K562 (cell line): ENCODE results near the gene ZNF529. TPM values are rescaled to one million over a fixed set of nuclear protein-coding genes. Genes with fewer than 3 reads are reported as not detected.
A peak's percentile ranks its signal among the peaks of the same experiment; 100 is the strongest.

Source experiments
- ARID4B ChIP-seq: sonication (generic); formaldehyde crosslinking; IDR thresholded peaks from 2 replicates; pipeline ENCODE4 v1.8.0; 2022; ENCODE audit warnings: mild to moderate bottlenecking, missing genetic modification reagents
- CBX8 ChIP-seq: fragments of 200-600 bp; sonication (generic); IDR thresholded peaks from 2 replicates; pipeline ENCODE4 v1.6.1; 2012; ENCODE audit warnings: borderline replicate concordance, mixed run types, low read depth, mild to moderate bottlenecking, moderate library complexity, mixed read lengths, low read length, control low read depth, inconsistent platforms; ENCODE audit not compliant: poor library complexity, severe bottlenecking; ENCODE audit errors: extremely low read depth
- FOXA3 ChIP-seq, 2 experiments: fragments of 450-650 bp in 1 of 2; sonication (generic) in 1 of 2; formaldehyde crosslinking; IDR thresholded peaks in 1 of 2; conservative IDR thresholded peaks in 1 of 2; 2 replicates each; pipeline versions ENCODE4 v1.4.0 to v1.8.0; 2020 to 2022; ENCODE audit warnings: mild to moderate bottlenecking in 2 of 2, missing genetic modification reagents in 1 of 2
- FOXM1 ChIP-seq, 2 experiments: fragments of 450-650 bp in 1 of 2; sonication (generic) in 1 of 2; formaldehyde crosslinking in 1 of 2; IDR thresholded peaks; 2 replicates each; pipeline versions ENCODE4 v1.6.1 to v1.9.0; 2017 to 2022; ENCODE audit warnings: low read depth in 2 of 2, mild to moderate bottlenecking in 2 of 2, missing genetic modification reagents in 1 of 2, moderate library complexity in 1 of 2
- PHF20 ChIP-seq: fragments of 450-650 bp; IDR thresholded peaks from 2 replicates; pipeline ENCODE4 v1.6.1; 2018; ENCODE audit not compliant: partially characterized antibody
- RB1 ChIP-seq: fragments of 450-650 bp; IDR thresholded peaks from 2 replicates; pipeline ENCODE4 v1.6.1; 2017; ENCODE audit warnings: low read depth, mild to moderate bottlenecking
- USF1 ChIP-seq: sonication (generic); formaldehyde crosslinking; IDR thresholded peaks from 2 replicates; pipeline ENCODE4 v1.9.0; 2022; ENCODE audit warnings: mild to moderate bottlenecking, missing genetic modification reagents
- polyA plus RNA-seq, 8 experiments: library from polyadenylated mRNA; depleted of rRNA in 4 of 8; stranded (reverse) in 5 of 8; unstranded in 3 of 8; fragments of >200 nt; fragmentation: Nextera tagmentation in 2 of 8; fragmentation: Illumina TruSeq in 1 of 8; extraction: Ambion mirVana in 2 of 8; extraction: Trizol in 1 of 8; gene quantifications; 2 replicates each; pipeline versions ENCODE4 v1.2.1 to v1.2.3, GENCODE V29; 2011 to 2014; ENCODE audit warnings: inconsistent platforms in 1 of 8, missing spikeins in 1 of 8
- total RNA-seq, 7 experiments: library from RNA; depleted of rRNA in 6 of 7; stranded (reverse); fragments of >200 nt in 6 of 7; fragmentation: Illumina TruSeq in 2 of 7; extraction: Trizol in 2 of 7; gene quantifications; 2 replicates each; pipeline versions ENCODE4 v1.2.1 to v1.2.3, GENCODE V29; 2011 to 2021; ENCODE audit warnings: low replicate concordance in 1 of 7
- TF ChIP-seq, protein P1 (sequence below), 2 experiments: fragments of 200-800 bp in 1 of 2; sonication (Bioruptor generic) in 1 of 2; sonication (generic) in 1 of 2; formaldehyde crosslinking in 1 of 2; IDR thresholded peaks in 1 of 2; conservative IDR thresholded peaks in 1 of 2; 2 replicates each; pipeline versions ENCODE4 v1.5.0 to v1.6.1; 2016 to 2020; ENCODE audit warnings: missing compliant biosample characterization in 1 of 2, missing genetic modification characterization in 1 of 2, missing genetic modification reagents in 1 of 2

The ZNF529 gene
- total and polyA plus RNA-seq, 9 of the 15 experiments (the other 6 are each of a cell fraction or from before 2014, with no cell fraction given), result 2.4 to 12.6 (median 6.3) TPM

DNA sequence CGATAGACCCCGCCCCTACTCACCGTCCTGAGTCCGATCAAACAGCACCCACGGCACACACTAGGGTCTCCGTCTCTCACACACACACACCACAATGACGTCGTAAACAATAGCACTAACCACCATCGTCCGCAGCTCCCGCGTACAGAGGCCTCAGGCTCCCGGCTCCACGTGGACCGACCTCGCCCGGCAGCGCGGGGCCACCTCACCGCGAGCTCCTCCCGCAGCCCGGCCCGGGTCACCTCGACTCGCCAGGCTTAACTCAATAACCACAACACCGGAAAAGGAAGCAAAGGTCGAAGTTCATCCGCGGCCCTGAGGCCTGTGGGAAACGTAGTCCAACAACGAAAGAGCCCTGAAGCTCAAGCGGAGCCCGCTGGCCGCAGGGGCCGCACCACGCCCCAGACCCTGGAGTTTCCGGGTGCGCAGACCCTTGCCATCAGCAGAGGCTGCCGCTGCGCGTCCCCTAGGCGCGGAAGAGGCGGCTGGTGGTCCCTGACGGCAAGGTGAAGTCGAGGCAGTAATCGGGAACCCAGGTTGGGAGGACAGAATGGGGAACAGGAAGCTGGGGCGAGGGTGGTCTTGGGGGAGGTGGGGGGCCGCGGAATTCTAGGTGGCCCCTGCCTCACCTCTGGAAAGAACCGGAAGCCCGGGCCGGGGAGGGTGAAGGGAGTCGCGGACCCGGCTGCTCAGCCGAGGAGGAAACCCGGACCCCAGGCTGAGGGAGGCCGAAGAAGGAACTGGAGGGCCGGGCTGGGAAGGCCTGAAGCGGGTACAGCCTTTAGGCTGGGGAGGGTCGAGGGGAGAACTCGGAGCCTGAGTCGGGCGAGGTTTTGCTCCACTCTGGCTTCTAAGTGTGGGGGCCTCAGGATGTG lies at the start of gene ZNF529 (continued):
- TF ChIP-seq, protein P1, sequence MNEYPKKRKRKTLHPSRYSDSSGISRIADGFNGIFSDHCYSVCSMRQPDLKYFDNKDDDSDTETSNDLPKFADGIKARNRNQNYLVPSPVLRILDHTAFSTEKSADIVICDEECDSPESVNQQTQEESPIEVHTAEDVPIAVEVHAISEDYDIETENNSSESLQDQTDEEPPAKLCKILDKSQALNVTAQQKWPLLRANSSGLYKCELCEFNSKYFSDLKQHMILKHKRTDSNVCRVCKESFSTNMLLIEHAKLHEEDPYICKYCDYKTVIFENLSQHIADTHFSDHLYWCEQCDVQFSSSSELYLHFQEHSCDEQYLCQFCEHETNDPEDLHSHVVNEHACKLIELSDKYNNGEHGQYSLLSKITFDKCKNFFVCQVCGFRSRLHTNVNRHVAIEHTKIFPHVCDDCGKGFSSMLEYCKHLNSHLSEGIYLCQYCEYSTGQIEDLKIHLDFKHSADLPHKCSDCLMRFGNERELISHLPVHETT (CRISPR knock-in tag; conservative IDR thresholded peaks at IDR 0.05 in 1 of 2, IDR thresholded peaks at IDR 0.05 in 1 of 2), result peak in 1 of 2 experiments; percentile 76; a peak in 1 of 4 replicates
- TF ChIP-seq ARID4B (CRISPR knock-in tag), result peak; percentile 77; the same call in 1 of the 2 replicates
- 0 out of 2 replicates have a peak, but pooled peaks have one; percentile 41 for TF ChIP-seq RB1
- TF ChIP-seq FOXM1 (IDR thresholded peaks at IDR 0.05; ENCODE audit: low read depth), result no peak
- no peak for TF ChIP-seq FOXM1 (CRISPR knock-in tag; IDR thresholded peaks at IDR 0.05; ENCODE audit: low read depth)
- TF ChIP-seq PHF20, result peak; percentile 73
- 0 out of 4 replicates have a peak, but pooled peaks of 1 of the 2 experiments have one; percentile 55 for TF ChIP-seq FOXA3 (CRISPR knock-in tag; conservative IDR thresholded peaks at IDR 0.05 in 1 of 2, IDR thresholded peaks at IDR 0.05 in 1 of 2)
- peak; percentile 52; the same call in 1 of the 2 replicates for TF ChIP-seq USF1 (CRISPR knock-in tag)
- no peak for TF ChIP-seq CBX8
